NT2/D1 (cell line): ENCODE results near the gene LIMS1.
"Not testable (repeated sequence)": the region's sequence is repeated elsewhere in the genome, so short reads cannot be mapped to it uniquely, and the experiment has no call there.

Source experiments
- DNase-seq: peaks from one replicate; pipeline ENCODE4 v3.0.0-alpha.2; 2011; ENCODE audit warnings: low read depth, low spot score
- H3K27me3 ChIP-seq: 2 replicates; pipeline ENCODE4 v1.6.0; 2011; ENCODE audit warnings: mild to moderate bottlenecking; ENCODE audit not compliant: insufficient read length, insufficient read depth
- H3K36me3 ChIP-seq: 2 replicates; pipeline ENCODE4 v1.6.1; 2011; ENCODE audit warnings: mild to moderate bottlenecking, low read length, mixed read lengths; ENCODE audit not compliant: insufficient read depth, insufficient read length
- H3K4me1 ChIP-seq: 2 replicates; pipeline ENCODE4 v1.5.1; 2011; ENCODE audit not compliant: insufficient read depth, insufficient read length
- H3K4me3 ChIP-seq: 2 replicates; pipeline ENCODE4 v1.5.1; 2011; ENCODE audit warnings: low read depth; ENCODE audit not compliant: insufficient read length
- H3K9ac ChIP-seq: 2 replicates; pipeline ENCODE4 v1.6.0; 2011; ENCODE audit warnings: low read depth; ENCODE audit not compliant: insufficient read length
- H3K9me3 ChIP-seq: 2 replicates; pipeline ENCODE4 v1.5.1; 2011; ENCODE audit warnings: mild to moderate bottlenecking, low read length; ENCODE audit not compliant: insufficient read depth
- SUZ12 ChIP-seq: IDR thresholded peaks from 2 replicates; pipeline ENCODE4 v1.6.1; 2011; ENCODE audit not compliant: insufficient read length, insufficient read depth; ENCODE audit errors: extremely low read depth
- YY1 ChIP-seq: IDR thresholded peaks from 2 replicates; pipeline ENCODE4 v1.6.1; 2011; ENCODE audit not compliant: insufficient read length, insufficient read depth
- ZNF274 ChIP-seq: IDR thresholded peaks from 2 replicates; pipeline ENCODE4 v1.6.1; 2011; ENCODE audit warnings: mild to moderate bottlenecking, low read depth, low read length

LIMS1 gene

DNA sequence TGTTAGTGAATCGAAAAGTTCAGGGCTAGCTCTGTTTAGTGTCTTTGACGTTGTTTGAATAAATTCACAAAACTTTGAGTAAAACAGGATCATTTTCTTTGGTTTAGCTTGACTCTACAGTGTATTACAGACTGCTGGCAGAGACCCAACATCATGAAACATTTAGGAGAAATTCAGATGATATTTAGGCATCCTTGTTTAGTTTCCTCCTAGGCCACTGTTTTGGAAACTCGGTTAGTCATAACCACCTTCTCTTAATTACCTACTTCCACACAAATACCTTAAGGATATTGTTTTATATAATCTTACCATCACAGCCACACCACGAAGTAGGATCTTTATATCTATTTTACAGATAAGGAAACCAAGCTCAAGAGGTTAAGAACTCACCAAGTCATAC is 7.8 kb downstream of the LIMS1 start:
- Histone ChIP-seq H3K9ac (no peak overlapping the region), H3K36me3 (peaks cover 31% of the 10 kb centered on the region), H3K27me3 (no peaks in the 10 kb centered on the region), H3K9me3 (no peaks in the 10 kb centered on the region), H3K4me1 (no peaks in the 10 kb centered on the region), H3K4me3 (no peak overlapping the region)
- no peak for TF ChIP-seq ZNF274
- no peak for TF ChIP-seq YY1
- TF ChIP-seq SUZ12 = no peak
- no peak for DNase-seq

GRCh38 chr2:108547606-108548005 is 13.3 kb downstream of the LIMS1 start:
- no peak for DNase-seq
- no peak overlapping the region for H3K9ac ChIP-seq
- TF ChIP-seq SUZ12 (no peak), YY1 (no peak), ZNF274 (no peak)
- H3K36me3 ChIP-seq = peaks cover 10% of the 10 kb centered on the region
- H3K4me3 ChIP-seq = no peak overlapping the region
- no peaks in the 10 kb centered on the region for H3K27me3 ChIP-seq
- H3K9me3 ChIP-seq = no peaks in the 10 kb centered on the region
- H3K4me1 ChIP-seq = no peaks in the 10 kb centered on the region

DNA sequence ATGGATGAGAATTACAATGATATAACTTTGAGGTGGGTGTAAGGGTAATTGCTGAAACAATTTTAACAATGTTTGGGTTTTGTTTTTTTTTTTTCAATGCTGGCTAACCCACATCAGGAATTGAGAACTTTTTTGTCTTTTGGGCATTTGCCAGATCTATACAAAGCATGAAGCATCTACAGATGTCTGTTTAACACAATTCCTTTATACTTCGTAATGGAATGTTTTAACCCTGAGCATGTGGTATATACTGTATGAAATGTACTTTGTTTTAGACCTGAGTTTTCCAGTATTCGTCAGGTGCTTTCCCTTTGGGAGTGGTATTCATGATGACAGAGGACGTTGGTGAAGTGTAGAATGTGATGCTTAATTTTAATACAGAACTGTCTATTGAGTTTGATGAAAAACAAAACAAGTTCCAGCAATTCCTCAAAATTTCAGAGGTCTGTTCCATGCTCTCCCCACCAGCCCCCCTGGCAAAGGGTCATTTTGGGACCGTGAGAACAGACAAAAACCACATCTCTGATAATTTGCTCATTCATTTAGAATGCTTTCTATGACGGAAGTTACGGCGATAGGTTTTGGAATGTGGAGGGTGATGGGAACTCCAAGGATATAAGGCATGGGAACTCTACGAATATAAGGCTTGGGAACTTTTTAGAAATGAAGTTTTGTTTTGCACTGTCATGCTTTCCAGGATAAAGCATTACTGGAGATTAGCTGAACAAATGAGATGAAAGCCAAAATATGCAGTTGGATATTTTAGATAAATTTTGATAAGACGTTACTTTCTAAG is 14.1 kb downstream of the LIMS1 start:
- TF ChIP-seq YY1 = no peak
- no peak for TF ChIP-seq ZNF274
- no peak for TF ChIP-seq SUZ12
- H3K9me3 ChIP-seq = no peaks in the 10 kb centered on the region
- no peak overlapping the region for H3K9ac ChIP-seq
- H3K36me3 ChIP-seq = peaks cover 3% of the 10 kb centered on the region
- H3K27me3 ChIP-seq = no peaks in the 10 kb centered on the region
- H3K4me3 ChIP-seq = no peak overlapping the region
- H3K4me1 ChIP-seq = no peaks in the 10 kb centered on the region
- DNase-seq = no peak

DNA sequence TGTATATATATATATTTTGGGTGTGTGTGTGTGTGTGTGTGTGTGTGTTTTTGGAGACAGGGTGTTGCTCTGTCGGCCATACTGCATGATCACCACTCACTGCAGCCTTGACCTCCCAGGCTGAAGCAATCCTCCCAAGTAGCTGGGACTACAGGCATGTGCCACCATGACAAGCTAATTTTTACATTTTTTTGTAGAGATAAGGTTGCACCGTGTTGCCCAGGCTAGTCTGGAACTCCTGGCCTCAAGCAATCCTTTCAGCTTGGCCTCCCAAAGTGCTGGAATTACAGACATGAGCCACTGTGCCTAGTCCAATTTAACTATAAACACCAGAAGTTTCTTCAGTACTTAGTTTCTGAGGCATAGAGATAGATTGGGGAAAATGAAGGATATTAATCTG is 18.3 kb downstream of the LIMS1 start:
- Histone ChIP-seq H3K27me3 (no peaks in the 10 kb centered on the region), H3K4me3 (no peak overlapping the region), H3K4me1 (no peaks in the 10 kb centered on the region), H3K9me3 (peaks cover 4% of the 10 kb centered on the region; the same call in 1 of the 2 replicates), H3K9ac (no peak overlapping the region), H3K36me3 (no peaks in the 10 kb centered on the region)
- TF ChIP-seq YY1 (no peak), SUZ12 (no peak), ZNF274 (no peak)
- DNase-seq = no peak

DNA sequence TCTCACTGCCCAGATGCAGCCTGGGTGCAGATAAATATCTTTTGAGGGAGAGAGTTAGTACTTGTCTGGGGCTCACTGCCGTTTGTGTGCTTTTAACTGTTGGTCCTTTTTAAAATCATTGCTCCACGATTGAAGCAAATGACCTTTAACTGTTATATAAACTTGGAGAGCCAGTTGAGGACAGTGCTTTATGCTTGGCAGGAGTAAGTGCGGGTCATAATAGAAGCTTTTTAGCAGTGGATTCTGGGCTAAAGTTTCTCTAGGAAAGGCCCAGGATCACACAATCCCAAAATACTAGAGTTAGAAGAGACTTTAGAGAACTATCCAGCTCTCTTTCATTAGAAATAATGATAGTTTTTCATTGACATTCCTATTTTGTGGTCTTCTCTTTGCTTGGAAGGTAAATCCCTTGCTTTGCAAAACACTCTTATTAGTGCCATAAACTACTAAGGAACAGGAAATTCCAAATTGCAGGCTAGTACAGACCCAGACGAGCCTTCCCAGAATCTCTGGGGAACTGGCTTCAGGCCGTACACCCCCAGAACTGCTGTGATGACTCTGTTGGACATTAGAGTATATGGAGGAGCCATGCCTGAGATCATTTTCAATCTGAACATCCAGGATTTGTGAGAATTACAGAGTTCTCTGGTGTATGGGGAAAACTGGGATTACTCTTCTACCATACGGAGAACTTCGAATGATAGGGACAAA is 19.1 kb downstream of the LIMS1 start:
- TF ChIP-seq ZNF274 (no peak), YY1 (no peak), SUZ12 (no peak)
- DNase-seq = no peak
- H3K36me3 ChIP-seq = no peaks in the 10 kb centered on the region
- H3K27me3 ChIP-seq = no peaks in the 10 kb centered on the region
- no peak overlapping the region for H3K4me3 ChIP-seq
- H3K9me3 ChIP-seq = peaks cover 4% of the 10 kb centered on the region; the same call in 1 of the 2 replicates
- H3K4me1 ChIP-seq = no peaks in the 10 kb centered on the region
- no peak overlapping the region for H3K9ac ChIP-seq

DNA sequence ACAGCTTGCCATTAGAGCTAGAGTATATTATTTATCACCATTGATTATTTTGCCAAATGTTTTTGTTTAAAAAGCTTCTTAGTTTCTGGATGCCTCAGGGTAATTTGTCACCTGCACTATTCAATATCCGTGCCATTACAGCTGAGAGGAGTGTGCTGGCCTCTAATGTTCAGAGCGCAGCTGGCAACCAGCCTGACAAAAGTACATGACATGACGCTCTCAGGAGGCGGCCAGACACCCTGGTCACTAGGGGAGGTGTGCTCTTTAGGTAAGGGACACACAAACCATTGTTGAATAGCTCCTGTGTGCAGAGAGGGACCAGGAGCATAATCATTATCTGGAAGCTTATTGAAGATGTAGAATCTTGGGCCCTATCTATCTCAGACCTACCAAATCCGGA is 20.3 kb downstream of the LIMS1 start:
- TF ChIP-seq SUZ12 = no peak
- TF ChIP-seq YY1 = no peak
- no peak for TF ChIP-seq ZNF274
- Histone ChIP-seq H3K27me3 (no peaks in the 10 kb centered on the region), H3K4me1 (no peaks in the 10 kb centered on the region)

DNA sequence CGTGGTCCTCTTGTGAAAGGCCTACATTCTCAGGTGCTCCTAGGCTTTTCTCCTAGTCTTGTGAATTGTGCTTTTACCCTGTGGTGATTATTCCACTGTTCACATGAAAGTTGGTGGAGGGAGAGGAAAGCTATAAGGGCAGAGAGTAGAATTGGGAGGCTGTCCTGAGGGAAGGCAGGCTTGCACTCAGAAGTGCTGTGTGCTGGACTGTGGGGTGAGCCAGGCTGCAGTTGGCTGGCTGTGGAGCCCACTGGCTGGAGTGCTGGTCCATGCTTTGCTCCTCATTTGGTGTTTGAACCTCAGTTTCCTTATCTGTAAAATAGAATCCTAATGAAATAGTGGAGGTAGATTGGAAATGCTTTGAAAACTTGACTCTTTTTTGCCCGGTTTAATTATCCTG is 21.3 kb downstream of the LIMS1 start:
- TF ChIP-seq YY1 (no peak), ZNF274 (no peak), SUZ12 (no peak)
- no peak for DNase-seq
- Histone ChIP-seq H3K4me3 (no peak overlapping the region), H3K36me3 (no peaks in the 10 kb centered on the region), H3K9me3 (peaks cover 4% of the 10 kb centered on the region; the same call in 1 of the 2 replicates), H3K9ac (no peak overlapping the region), H3K4me1 (no peaks in the 10 kb centered on the region), H3K27me3 (no peaks in the 10 kb centered on the region)

More for the DNA sequence above, 20.3 kb downstream of the LIMS1 start:
- Histone ChIP-seq H3K4me3 (no peak overlapping the region), H3K36me3 (no peaks in the 10 kb centered on the region), H3K9me3 (peaks cover 4% of the 10 kb centered on the region; the same call in 1 of the 2 replicates), H3K9ac (no peak overlapping the region)
- no peak for DNase-seq

DNA sequence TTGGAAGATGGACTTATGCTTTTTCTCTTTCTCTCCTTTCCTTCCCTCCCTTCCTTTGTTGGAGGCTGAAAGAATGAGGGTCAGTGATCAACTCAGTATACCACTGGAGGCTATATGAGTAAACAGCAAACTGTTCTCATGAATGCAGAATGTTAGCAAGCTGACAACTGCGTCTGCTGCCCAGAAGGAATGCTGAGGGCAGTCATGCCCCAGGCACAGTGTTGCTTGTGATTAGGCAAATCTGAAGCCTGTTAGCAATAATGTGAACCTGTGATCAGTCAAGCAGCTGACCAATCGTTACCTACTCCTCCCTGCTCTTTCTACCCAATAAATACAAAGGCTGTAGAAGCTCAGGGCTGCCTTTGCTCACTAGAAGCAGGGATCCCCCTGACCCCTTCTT is 22.3 kb downstream of the LIMS1 start:
- H3K9ac ChIP-seq = not testable (repeated sequence)

More for the DNA sequence above, 22.3 kb downstream of the LIMS1 start:
- not testable (repeated sequence) for H3K4me3 ChIP-seq, DNase-seq, H3K27me3 ChIP-seq, H3K9me3 ChIP-seq, H3K4me1 ChIP-seq, H3K36me3 ChIP-seq
